Measurements from ENCODE around the gene BTF3L4.
"Not testable (repeated sequence)": the region's sequence is repeated elsewhere in the genome, so short reads cannot be mapped to it uniquely, and the experiment has no call there.

The BTF3L4 gene

GRCh38 chr1:52056163-52056936 lies at the start of gene BTF3L4:
Gene BTF3L4 (plus strand): TSS chr1:52056295. CDS start chr1:52059848, 3,553 bp downstream.
- peak; percentile 82 to 93 for DNase-seq (ENCODE audit: low read depth in 1 of 2, low spot score in 1 of 2)

GRCh38 chr1:52007215-52008002 lies 48.7 kb upstream of the BTF3L4 start:
- DNase-seq (ENCODE audit: low read depth in 1 of 2, low spot score in 1 of 2), result no peak

GRCh38 chr1:52008071-52008809 lies 47.9 kb upstream of the BTF3L4 start:
- DNase-seq (ENCODE audit: low read depth in 1 of 2, low spot score in 1 of 2), result no peak

DNA sequence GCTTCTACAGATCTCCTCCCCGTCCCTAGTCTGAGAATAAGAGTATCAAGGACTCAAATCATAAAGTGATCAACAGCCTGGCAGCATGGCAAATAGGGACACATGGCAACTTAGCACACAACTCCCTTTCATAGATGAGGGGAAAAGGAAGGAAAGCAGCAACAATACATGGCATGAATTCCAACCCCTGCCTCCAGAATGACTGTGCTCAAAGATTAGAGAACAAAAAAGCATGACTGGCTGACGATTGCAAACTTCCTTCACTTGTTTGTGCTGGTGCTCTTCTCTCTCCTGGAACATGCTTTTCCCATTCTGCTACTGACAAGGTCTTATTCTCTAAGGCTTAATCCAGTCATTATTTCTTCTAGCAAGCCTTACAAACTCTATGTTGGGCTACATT lies 34.0 kb upstream of the BTF3L4 start:
- no peak for DNase-seq (ENCODE audit: low read depth in 1 of 2, low spot score in 1 of 2)

DNA sequence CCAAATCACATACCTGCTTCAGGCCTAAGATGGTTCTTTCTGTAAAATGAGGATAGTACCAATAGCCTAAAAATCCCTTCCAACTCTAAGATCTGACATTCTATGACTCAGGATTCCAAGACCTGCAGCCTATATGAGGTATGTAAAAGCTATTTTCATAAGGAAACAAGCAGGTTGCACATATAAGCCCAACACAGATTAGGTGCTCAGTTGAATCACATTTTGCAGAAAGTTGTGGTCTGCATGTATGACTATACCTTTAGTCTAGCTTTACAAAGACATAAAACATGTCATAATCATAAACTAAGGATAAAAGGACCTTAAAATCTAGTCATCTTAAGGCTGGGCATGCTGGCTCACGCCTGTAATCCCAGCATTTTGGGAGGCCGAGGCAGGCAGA lies 29.8 kb upstream of the BTF3L4 start:
- no peak for DNase-seq (ENCODE audit: low read depth in 1 of 2, low spot score in 1 of 2)

DNA sequence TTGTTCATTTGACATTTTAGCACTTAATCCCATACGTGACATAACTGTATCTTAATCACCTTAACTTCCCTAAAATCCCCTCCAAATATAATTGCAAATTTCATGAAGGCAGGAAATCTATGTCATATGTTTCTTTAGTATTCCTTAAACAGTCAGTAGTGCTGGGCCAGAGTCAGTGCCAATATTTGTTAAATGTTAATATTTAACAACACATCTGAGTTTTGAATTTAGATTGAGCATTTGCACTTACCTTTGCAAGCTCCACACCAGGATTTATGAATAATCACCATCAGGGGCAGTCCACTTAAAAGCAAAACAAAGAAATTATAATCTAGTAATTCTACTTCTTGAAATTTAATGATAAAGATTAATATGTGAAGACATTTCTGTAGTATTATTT lies 27.8 kb upstream of the BTF3L4 start:
- no peak for DNase-seq (ENCODE audit: low read depth in 1 of 2, low spot score in 1 of 2)

GRCh38 chr1:52028839-52029238 lies 27.3 kb upstream of the BTF3L4 start:
- not testable (repeated sequence) for DNase-seq (ENCODE audit: low read depth in 1 of 2, low spot score in 1 of 2)

- no peak for DNase-seq (ENCODE audit: low read depth in 1 of 2, low spot score in 1 of 2)
These were observed 23.8 kb upstream of the BTF3L4 start for GRCh38 chr1:52032124-52032784.

DNA sequence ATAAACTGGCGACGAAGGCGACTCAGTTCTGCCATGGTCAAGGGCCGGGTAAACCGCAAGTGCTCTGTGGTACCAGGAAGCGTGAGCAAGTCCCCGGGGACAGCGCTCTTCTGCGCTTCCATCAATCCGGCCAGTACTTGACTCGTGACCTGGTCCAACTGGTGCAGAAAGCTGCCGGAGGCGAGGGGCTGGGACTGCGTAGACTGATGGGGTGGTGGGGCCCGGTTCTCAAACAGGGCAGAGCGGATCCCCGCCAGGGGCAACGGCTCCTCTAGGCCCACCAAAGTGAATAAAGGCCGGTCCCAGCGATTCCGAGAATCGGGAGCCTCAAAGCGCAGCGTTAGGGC lies 23.3 kb upstream of the BTF3L4 start:
- no peak for DNase-seq (ENCODE audit: low read depth in 1 of 2, low spot score in 1 of 2)

- DNase-seq (ENCODE audit: low read depth in 1 of 2, low spot score in 1 of 2), result peak; percentile 62 to 85
These were observed 22.7 kb upstream of the BTF3L4 start, which contains the start of gene KTI12 for GRCh38 chr1:52033190-52034049. Gene KTI12 (minus strand): TSS chr1:52033810. CDS start chr1:52033761, 49 bp downstream.

DNA sequence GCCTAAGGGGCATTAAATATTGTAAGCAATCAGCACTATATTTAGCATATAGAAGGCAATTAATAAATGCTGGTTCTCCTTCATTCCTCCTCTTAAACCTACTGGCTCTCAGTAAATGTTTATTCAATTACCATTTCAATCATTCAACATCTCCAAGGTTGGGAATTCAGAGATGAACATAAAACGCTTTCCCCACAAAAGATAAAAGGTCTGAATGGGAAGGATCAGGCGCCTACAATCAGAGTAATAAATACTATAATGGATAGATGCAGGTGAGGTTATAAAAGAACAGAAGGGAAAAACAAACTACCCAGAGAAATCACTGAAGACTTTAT lies 22.1 kb upstream of the BTF3L4 start:
- DNase-seq (ENCODE audit: low read depth in 1 of 2, low spot score in 1 of 2), result no peak

DNA sequence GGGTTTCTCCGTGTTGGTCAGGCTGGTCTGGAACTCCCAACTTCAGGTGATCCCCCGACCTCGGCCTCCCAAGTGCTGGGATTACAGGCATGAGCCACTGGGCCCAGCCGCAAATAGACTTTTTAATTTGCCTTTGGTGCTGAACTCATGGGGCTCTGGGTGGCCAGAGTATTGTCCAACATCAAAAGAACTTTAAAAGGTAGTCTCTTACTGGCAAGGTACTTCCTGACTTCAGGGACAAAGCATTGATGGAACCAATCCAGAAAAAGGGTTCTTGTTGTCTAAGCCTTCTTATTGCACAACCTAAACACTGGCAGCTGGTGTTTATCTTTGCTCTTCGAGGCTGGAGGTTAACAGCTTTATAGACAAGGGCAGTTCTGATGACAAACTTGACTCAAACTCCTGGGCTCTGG lies 18.7 kb upstream of the BTF3L4 start:
- DNase-seq (ENCODE audit: low read depth in 1 of 2, low spot score in 1 of 2), result no peak

- DNase-seq (ENCODE audit: low read depth in 1 of 2, low spot score in 1 of 2), result no peak
These were observed 18.2 kb upstream of the BTF3L4 start for GRCh38 chr1:52037909-52038308.

DNA sequence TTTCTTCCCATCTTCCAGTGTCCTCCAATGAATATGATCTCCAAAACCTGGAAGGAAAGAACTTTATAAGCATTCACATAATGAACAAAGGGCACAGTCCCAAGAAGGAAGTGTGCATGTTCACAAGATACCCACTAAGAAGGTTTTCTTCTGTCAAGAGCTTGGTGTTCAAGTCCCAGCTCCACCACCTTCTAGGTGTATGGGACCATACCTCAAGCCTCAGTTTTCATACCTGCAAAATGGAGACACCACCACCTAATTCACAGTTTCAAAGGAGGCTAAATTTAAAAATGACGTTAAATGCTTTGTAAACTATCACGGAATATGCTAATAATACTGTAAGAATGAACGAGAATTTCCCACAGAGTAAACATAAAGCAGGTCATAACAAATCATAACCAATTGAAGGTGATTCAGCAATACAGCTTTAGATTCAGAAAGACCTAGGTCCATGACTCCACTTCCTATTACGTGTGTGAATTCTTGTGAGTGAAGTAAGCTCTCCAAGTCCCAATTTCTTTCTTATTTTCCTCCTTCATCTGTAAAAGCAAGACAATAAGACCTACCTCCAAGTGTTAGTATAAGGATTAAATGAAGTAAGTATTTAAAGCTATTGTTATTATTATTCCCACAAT lies 14.4 kb upstream of the BTF3L4 start:
- DNase-seq (ENCODE audit: low read depth in 1 of 2, low spot score in 1 of 2), result no peak

GRCh38 chr1:52045236-52045635 lies 10.9 kb upstream of the BTF3L4 start:
- no peak for DNase-seq (ENCODE audit: low read depth in 1 of 2, low spot score in 1 of 2)

DNA sequence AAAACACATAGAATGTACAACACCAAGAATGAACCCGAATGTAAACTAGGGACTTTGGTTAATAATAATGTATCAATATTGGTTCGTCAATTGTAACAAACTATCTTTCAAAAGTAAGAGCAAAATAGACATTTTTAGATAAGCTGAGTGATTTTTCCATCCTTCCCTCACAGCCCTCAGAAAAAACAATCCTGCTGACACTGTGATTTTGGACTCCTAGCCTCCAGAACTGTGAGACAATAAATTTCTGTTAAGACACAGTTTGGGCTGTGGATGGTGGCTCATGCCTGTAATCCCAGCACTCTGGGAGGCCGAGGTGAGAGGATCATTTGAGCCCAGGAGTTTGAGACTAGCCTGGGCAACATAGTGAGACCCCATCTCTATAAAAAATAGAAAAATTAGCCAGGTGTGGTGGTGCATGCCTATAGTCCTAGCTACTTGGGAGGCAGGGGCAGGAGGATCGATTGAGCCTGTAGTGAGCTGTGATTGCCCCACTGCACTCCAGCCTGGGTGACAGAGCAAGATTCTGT lies 10.4 kb upstream of the BTF3L4 start:
- DNase-seq (ENCODE audit: low read depth in 1 of 2, low spot score in 1 of 2), result not testable (repeated sequence)

DNA sequence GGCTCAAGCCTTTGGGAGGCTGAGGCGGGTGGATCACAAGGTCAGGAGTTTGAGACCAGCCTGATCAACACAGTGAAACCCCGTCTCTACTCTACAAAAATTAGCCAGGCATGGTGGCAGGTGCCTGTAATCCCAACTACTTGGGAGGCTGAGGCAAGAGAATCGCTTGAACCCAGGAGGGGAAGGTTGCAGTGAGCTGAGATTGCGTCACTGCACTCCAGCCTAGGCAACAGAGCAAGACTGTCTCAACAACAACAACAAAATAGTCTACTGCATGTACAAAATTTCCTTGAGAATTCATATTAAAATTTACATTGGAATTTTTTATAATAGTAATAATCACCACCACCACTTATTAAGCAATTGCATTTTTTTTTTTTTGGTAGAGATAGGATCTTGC lies 6.8 kb upstream of the BTF3L4 start:
- DNase-seq (ENCODE audit: low read depth in 1 of 2, low spot score in 1 of 2), result not testable (repeated sequence)

GRCh38 chr1:52053862-52054261 lies 2.2 kb upstream of the BTF3L4 start:
- no peak for DNase-seq (ENCODE audit: low read depth in 1 of 2, low spot score in 1 of 2)

DNA sequence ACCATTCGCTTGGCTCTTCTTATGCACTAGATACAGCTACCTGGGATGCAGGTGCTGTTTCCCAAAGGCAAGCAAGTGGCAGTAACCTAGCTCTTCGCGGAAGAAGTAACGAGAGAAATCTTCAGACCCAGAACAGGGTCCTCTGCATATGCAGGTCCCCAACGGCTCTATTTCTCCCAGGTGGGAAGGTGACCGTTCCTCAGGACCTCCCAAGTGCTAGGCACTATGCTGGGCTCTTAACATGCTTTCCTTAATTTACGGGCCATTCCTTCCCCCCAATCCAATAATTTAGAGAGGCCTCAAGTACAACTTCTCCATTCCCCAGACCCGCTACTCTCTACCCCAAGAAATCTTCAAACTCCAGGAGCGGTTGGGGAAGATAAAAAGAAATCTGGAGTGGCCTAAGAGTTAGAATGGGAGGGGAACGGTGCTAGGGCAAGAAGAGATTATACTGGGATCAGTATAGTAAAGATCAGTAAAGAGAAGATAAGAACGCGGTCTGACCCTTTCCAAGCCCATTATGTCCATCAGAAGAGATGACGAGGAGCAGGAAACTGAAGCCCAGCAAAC lies 1.5 kb upstream of the BTF3L4 start:
- no peak for DNase-seq (ENCODE audit: low read depth in 1 of 2, low spot score in 1 of 2)
